GM21390 (cell line): ENCODE measurements around the gene HNRNPA1.
"Not testable (repeated sequence)": the region's sequence is repeated elsewhere in the genome, so short reads cannot be mapped to it uniquely, and the experiment has no call there.

Experiments used
- ATAC-seq: cut with Tn5 transposase; IDR thresholded peaks from one replicate; pipeline ENCODE4 v1.9.1; 2021; ENCODE audit not compliant: unreplicated experiment

The HNRNPA1 gene

DNA sequence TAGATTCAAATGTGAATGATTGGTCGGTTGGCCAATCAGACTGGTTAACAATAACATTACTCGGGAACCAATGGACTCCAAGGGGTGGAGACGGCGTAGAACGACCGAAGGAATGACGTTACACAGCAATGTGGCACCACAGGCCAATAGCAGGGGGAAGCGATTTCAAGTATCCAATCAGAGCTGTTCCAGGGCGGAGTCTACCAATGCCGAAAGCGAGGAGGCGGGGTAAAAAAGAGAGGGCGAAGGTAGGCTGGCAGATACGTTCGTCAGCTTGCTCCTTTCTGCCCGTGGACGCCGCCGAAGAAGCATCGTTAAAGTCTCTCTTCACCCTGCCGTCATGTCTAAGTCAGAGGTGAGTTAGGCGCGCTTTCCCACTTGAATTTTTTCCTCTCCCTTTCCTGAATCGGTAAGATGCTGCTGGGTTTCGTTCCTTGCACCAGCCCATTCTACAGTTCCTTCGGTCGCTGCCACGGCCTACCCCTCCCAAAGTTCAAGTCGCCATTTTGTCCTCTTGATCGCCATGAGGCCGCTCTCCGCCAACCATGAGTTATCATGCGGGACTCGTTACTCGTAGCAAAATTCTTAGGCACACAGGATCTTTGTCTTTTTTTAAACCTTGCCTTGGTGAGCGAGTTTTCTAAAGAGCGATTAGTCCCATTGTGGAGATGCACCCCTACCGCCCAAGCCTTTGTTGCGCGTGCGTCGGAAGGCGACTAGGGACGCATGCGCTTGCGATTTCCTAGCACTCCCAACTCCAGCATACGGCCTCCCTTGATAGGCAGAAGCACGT is at the start of gene HNRNPA1:
HNRNPA1 (plus strand) TSS at position 259 of the 793 bp plus-strand sequence; CDS start at position 341, 82 bp downstream.
- ATAC-seq: peak; percentile 88

DNA sequence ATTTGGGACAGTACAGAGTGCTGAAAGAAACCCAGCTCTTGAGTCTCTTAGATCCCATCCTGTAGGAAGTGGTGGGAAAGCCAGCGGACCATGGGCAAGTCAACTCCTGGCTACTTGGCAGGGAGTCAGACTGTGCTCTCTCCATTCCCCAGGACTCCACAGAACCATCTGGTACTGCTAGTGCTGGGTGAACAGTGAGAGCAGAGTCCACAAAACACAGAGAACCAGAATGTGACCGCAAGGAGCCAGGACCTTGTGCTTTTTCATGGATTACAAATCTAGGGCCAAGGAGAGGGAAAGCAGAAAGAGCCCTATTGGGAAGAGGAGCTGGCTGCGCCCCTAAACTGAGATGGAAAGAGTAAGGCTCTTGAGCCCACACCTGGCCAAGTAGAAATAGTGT is 49.3 kb upstream of the HNRNPA1 start:
- not testable (repeated sequence) for ATAC-seq

DNA sequence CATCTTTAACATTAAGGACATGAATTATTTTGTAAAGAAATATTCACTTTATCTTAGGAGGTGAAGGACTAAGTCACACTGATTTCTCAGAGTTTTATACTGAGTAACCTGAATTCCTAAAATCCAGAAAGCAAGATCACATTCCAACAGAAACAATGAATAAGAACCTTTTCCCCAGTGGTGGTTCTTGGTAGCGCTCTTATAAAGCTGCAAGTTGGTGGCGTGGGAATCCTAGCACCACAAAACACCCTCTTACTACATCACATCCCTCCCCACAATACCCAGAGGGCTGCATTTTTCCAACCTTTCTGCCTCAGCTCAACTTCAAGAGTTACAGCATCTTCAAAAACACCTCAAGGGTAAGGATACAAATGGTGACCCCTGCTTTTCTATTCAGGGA is 47.7 kb upstream of the HNRNPA1 start:
- no peak for ATAC-seq

DNA sequence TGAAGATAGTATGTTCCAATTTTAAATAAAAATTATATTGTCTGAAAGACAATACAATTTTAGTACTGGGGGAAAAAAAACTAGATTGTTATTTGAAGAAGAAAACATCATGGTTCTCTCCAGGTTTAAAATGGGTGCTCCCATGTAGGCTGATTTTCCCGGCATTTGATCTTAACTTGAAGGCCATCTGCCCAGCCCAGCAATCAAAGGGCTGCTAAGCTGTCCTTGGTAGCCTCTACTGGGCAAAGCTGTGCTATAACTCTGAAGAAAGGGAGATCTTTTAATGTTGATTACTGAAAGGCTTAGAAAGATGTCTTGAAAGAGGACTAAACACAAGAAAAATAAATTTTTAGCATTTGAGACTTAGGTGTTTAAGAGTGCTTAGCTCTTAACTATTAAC is 42.0 kb upstream of the HNRNPA1 start:
- ATAC-seq: no peak

DNA sequence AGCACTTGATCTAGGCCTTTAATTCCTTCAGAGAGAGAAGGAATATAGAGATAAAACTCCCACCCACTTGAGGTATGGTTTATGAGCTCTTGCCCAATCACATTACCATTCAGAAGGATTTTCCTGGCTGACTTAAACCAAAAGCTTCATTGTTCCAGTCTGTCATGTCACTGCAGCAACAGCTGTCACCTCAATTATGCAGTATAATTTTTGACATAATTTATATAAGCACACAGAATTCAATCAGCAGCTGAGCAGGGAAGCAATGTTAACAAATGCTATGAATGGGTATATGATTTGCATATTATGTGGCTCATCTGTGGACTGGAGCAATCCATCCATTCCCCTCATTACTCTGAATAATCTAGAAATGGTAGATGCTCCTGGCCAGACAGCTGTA is 40.9 kb upstream of the HNRNPA1 start:
- no peak for ATAC-seq

DNA sequence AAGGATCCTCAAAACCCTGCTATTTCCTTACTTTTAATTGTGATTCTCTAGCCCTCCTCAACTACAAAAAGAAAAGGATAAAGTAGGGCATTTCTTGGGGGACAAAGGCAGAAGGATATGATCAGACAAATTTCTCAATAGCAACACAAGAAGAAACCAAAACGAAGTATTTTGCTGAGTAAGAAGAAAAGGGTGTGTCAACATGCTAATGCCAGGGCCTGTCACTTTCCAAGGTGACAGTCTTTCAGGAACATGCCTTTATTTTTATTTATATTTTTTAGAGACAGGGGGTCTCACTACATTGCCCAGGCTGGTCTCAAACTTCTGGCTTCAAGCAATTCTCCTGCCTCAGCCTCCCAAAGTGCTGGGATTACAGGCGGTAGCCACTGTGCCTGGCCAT is 40.4 kb upstream of the HNRNPA1 start:
- ATAC-seq: no peak

DNA sequence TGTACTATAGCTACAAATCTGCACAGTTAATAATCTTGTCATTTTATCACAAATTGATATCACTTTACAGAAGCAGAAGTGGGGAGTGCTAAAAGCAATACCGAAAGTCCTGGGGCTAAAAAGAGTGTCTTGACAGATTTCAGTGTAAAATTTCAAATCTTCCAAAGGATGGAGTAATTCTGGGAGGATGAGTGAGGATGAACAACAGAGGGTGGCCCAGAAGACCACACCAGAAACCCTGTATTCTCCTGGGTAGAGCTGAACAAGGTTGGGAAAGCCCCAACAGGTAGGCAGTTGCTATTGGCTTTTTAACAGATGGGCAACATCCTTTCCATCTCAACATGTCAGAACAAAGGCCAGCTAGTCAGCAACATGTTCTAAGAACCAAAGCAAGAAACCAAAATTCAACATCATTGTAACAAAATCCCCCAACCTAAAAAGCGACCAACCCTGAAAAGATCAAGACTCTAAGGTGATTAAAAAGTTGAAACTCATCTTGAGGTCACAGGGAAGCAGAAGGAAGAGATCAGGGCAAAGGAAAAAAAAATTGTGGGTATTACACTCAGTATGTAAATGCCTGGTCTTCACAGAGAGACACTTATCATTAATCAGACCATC is 39.4 kb upstream of the HNRNPA1 start:
- no peak for ATAC-seq

DNA sequence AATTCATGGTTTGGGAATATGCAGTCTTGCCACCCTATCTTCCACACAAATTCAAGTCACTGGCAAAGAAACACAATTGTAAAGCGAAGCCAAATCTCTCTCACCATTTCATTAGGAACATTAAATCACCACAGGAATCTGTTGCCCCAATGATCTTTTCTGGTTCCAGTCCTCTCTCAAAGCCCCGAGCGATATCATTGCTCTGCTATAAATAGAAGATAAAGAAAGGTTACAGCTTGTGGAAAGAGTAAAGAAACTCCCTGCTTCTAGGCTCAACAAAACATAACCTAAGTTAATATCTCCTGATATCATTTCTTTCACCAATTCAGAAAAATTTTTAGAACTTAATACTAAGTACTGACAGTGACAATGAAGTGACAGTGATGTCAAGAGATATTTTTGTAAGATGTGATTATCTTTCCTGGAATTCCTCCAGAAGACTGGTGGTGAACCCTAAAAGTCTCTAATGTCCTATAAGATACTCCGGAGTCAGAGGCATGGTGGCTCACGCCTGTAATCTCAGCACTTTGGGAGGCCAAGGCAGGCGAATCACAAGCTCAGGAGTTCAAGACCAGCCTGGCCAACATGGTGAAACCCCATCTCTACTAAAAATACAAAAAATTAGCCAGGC is 34.4 kb upstream of the HNRNPA1 start:
- ATAC-seq: no peak

DNA sequence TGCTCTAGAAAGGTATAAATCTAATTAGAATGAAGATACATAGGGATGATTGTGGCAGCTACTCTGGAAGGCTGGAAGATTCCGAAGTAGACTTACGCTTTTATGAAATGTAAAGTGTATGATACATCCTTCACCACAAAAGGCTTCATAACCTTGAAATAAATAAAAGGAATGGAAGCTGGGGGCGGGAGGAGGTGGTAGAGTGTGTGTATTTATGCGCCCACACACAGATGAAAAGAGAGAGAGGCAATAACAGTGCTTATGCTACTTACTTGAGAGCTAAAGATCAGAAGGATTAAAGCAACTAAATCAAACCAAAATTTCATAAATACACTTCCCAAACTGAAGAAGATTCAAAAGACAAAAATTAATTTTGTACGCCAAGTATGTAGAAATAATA is 31.0 kb upstream of the HNRNPA1 start:
- ATAC-seq: no peak

DNA sequence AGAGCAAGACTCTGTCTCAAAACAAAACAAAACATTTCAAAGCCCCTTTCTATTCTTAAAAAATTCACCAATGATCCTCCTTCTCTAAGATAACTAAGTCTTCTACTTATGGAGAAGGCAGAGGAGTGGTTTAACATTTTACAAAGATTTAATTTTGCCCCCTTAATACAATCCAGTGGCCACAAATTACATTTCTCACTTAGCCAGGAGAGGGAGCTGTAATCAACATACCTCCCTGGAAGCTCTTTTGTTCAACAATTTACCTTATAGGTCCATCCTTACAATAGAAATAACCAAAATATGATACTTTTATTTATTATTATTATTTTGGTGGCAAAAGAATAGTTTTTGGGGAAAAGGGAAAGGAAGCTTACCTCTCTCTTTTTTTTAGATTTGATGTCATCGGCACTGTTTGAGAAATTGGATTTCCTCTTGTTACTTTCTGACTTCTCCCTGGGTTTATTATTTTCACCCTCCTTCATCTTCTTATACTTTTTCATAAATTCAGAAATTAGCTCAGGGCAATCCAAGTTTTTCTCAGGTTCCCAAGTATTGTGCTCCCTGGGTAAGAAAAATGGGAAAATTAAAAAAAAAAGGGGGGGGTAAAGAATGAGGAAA is 28.8 kb upstream of the HNRNPA1 start:
- no peak for ATAC-seq

DNA sequence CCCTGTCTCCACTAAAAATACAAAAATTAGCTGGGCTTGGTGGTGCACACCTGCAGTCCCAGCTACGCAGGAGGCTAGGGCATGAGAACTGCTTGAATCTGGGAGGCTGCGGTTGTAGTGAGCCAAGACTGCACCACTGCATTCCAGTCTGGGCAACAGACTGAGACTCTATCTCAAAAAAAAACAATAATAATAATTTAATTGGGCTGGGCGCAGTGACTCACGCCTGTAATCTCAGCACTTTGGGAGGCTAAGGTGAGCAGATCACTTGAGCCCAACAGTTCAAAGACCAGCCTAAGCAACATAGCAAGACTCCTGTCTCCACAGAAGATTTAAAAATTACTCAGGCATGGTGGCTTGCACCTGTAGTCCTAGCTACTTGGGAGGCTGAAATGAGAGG is 27.3 kb upstream of the HNRNPA1 start:
- no peak for ATAC-seq

DNA sequence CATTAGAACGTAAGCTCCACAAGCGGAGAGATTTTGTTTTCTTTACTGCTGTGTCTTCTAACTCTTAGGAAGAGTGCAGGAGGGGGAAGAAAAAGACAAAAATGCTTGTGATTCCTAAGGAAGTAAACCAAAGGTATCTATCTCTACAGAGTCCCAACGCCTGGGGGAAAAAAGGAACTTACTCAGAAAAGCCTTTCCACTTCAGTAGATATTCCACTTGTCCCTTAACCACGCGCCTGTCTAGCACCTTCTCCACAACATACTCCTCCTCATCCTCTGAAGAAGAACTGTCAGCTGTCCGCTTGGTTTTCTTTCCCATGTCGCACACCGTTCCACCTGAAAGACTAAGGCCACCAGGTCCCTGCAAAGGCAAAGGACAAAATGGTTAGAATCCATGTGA is 23.2 kb upstream of the HNRNPA1 start:
- no peak for ATAC-seq

DNA sequence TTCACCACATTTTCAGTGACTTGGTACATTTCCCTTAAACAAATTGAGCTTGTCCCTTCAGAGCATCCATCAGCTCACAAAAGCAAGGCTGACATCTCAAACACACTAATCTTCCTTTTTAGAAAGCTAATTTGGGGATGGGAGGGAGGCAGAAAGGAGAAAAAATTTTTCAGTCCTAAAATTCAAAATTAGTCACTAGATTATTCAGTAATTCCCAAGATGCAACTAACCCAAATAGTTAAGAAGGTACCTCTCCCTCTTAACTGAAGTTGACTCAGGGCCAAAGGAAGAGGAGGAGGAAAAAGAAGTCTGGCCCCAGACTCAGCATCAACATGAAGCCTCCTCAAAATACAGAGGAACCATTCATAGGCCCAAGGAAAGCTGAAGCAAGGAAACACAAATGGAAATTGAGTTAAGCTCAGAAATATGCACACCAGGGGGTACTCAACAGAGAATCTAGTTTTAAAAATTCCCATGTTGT is 22.3 kb upstream of the HNRNPA1 start:
- ATAC-seq: no peak

DNA sequence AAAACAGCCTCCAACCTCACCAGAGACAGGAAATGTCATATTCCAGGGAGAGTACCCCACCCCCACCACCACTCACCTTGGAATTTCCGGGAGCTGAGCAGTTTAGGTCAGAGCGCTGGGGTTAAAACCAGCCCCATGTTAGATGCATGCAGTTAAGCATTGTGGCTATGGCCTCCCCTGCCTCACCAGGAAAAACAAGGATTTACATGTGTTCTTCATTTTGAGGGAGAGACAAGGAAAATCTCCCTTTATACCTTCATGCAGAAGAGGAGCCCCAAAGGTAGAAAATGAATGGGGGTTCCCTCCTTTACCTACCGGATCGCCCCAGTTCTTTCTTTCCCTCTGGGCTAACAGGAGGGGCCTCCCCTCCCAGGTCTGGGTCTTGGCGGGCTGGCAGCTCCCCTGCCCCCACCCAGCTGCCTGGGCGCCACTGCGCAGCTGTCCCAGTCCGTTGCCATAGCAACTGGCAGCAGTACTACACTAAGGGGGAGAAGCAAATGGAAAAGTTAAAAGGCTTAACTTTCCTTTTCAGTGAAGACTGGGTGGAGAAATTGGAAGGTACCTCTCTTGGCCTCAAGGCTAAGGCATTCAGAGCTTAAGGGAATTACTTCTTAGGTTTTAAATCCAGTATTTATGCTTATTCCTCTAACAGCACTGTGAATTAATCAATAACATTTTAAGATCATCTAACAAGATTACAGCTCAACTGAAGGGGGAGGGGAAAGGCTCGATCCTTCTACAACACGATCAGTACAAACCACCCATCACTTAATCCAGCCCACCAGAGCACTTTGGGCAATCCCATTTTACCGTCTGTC is 21.1 kb upstream of the HNRNPA1 start:
- peak; percentile 69 for ATAC-seq

DNA sequence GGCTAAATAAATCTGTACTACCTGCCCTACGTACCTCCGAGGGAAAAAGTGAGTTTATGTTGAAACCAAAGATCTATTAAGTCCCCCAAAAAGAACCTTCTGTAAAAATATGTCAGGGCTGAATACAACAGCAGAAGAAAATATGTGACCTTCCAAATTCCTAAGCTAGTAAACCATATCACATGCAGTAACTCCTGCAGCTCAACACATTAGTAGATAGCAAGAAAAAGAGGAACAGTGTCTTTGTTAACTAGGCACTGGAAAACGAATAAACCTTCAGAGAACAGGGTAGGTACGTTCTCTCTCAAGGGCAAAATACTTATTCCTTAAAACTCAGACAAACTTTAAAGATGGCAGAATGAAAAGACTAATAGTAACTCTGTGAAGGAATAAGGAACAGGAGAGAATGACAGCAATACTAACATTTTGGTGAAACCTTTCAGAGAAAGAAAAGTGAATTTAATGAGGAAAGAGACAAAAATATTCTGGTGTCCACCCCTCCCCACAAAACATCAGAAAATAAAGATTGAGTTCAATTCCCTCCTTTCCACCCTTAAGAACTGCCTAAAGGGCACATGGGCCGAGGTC is 18.6 kb upstream of the HNRNPA1 start:
- no peak for ATAC-seq

DNA sequence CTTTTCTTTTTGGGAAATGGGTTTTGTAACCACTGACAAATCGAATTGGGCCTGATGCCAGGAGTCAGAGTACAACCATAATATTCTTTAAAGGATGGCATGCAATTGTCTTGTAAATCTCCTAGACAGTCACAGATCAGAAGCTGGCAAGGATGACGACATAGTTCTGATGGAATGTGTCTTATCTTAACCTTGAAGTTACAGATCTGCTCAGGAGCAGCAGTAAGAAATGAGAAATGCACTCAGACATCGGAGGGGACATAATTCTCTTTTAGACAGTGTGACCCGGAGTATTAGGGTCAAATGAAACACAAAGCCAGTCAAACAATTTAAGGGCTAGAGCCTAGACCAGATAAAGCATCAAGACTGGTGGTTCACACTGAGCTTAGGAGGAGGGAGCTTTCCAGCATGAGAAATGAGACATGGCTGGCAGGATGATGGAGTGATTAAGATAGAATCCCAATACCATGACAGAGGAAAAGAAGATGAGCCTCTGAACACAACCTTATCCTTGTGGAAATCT is 18.1 kb upstream of the HNRNPA1 start:
- no peak for ATAC-seq

DNA sequence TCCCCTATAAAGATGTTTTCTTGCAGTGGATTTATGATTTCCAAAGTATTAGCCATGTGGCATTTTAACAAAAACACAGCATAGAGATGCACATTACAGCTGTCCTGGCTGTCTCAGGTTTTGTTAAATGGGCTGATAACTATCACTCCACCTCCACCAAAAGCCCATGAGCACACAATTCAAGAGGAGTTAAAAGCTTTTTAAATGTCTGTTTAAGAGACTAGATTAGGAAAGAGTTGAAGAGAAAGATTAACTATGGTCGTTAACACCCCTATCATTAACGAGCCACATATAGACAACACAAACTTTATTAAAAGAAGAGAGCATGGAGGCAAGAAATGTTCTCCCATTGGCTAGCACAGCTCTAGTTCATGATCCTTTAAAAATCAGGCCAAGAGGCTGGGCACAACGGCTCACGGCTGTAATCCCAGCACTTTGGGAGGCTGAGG is 15.1 kb upstream of the HNRNPA1 start:
- ATAC-seq: no peak

DNA sequence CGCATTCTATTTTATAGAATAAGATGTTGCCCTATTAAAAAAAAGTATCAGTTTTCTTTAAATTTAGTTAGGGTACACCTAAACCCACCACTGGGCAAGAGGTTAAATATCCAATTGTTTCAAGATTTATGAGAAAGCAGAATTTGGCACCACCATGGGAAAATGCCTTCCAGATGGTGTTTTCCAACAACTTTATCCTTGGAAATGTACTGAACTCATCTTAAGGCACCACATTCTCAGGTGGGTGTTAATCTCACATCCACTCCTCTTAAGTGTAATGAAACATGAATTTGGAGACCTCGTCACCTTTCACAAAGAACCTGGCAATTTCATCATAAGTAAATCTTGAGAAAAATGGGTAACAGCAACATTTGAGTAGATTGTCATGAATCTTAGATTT is 13.7 kb upstream of the HNRNPA1 start:
- ATAC-seq: no peak

DNA sequence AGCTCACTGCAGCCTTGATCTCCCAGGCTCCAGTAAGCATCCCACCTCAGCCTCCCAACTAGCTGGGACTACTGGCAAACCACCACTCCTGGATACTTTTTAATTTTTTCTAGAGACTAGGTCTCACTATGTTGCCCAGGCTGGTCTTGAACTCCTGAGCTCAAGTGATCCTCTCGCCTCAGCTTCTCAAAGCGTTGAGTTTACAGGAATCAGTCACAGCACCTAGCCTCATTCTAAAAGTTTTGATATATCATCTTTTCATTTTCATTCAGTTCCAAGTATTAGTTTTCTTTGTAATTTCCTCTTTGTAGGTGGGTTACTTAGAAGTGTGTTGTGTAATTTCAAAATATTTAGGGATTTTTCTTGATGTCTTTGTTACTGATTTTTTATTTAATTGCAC is 10.2 kb upstream of the HNRNPA1 start:
- ATAC-seq: no peak

DNA sequence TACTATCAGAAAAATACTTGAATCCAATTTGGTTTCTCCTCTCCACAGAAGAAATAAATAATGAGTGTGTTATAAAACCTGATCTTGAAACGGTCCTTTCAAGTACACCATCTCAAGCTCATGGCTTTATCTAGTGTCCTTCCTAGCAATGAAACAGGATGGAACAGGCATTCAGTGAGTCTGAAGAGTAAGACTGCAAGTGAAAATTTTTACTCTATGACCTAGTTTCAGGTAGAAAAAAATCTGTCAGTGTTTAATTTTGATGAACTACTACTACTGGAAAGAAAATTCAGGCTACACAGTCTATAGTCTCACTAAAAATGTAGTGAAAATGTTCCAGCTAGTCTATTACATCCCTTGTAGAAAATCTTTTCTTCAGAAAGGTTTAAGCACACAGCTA is 8.3 kb upstream of the HNRNPA1 start:
- no peak for ATAC-seq
